GM18505 (cell line): Measurements from ENCODE around the gene XIST.
A peak's percentile ranks its signal among the peaks of the same experiment; 100 is the strongest.
"Not testable (repeated sequence)": the region's sequence is repeated elsewhere in the genome, so short reads cannot be mapped to it uniquely, and the experiment has no call there.

Experiments
- ATAC-seq: cut with Tn5 transposase; IDR thresholded peaks from one replicate; pipeline ENCODE4 v1.9.1; 2021; ENCODE audit not compliant: unreplicated experiment
- POLR2A ChIP-seq: IDR thresholded peaks from 4 replicates; pipeline ENCODE4 v1.6.1; 2011; ENCODE audit warnings: borderline replicate concordance; ENCODE audit not compliant: insufficient read depth, insufficient read length; ENCODE audit errors: extremely low read depth

XIST gene

GRCh38 chrX:73852467-73852866, at the start of gene XIST:
Gene XIST, minus strand, starts transcription at chrX:73852714.
- no peak for ATAC-seq

GRCh38 chrX:73898315-73898714, 45.8 kb upstream of the XIST start:
- not testable (repeated sequence) for ATAC-seq

More at GRCh38 chrX:73852467-73852866, at the start of gene XIST:
- TF ChIP-seq POLR2A = peak; percentile 88

GRCh38 chrX:73892515-73893090, 40.1 kb upstream of the XIST start:
- not testable (repeated sequence) for ATAC-seq

GRCh38 chrX:73882260-73882659, 29.7 kb upstream of the XIST start:
- ATAC-seq = not testable (repeated sequence)

- no peak for TF ChIP-seq POLR2A
- ATAC-seq = no peak
These were observed 25.2 kb upstream of the XIST start for GRCh38 chrX:73877687-73878086.

GRCh38 chrX:73876911-73877310, 24.4 kb upstream of the XIST start:
- no peak for TF ChIP-seq POLR2A
- ATAC-seq = no peak

- ATAC-seq = no peak
- TF ChIP-seq POLR2A = no peak
These were observed 16.4 kb upstream of the XIST start for GRCh38 chrX:73868916-73869315.

GRCh38 chrX:73867144-73867543, 14.6 kb upstream of the XIST start:
- no peak for TF ChIP-seq POLR2A
- no peak for ATAC-seq

GRCh38 chrX:73863852-73864251, 11.3 kb upstream of the XIST start:
- ATAC-seq = no peak
- no peak for TF ChIP-seq POLR2A

- no peak for ATAC-seq
- TF ChIP-seq POLR2A = no peak
These were observed 10.8 kb upstream of the XIST start for GRCh38 chrX:73863268-73863667.

- no peak for TF ChIP-seq POLR2A
- ATAC-seq = no peak
These were observed 7.1 kb upstream of the XIST start for GRCh38 chrX:73859622-73860021.

GRCh38 chrX:73855546-73855945, 3.0 kb upstream of the XIST start:
- no peak for TF ChIP-seq POLR2A
- ATAC-seq = no peak

- no peak for ATAC-seq
These were observed 492 bp downstream of the XIST start for GRCh38 chrX:73852022-73852421.

GRCh38 chrX:73851014-73852009, 1.2 kb downstream of the XIST start:
- ATAC-seq = peak; percentile 71
- no peak for TF ChIP-seq POLR2A

More at GRCh38 chrX:73852022-73852421, 492 bp downstream of the XIST start:
- no peak for TF ChIP-seq POLR2A

GRCh38 chrX:73850124-73851013, 2.1 kb downstream of the XIST start:
- ATAC-seq = no peak

More at GRCh38 chrX:73850124-73851013, 2.1 kb downstream of the XIST start:
- TF ChIP-seq POLR2A = no peak
